Fibroblast of skin of scalp (primary cell): ENCODE data around the gene UTS2. TPM values are rescaled to one million over a fixed set of nuclear protein-coding genes. Genes with fewer than 3 reads are reported as not detected.

Experiments used
- DNase-seq: peaks from one replicate; pipeline ENCODE4 v3.0.0-alpha.2; 2013
- polyA plus RNA-seq, 2 experiments: library from polyadenylated mRNA; unstranded; fragments of 120-200 nt; gene quantifications; one replicate each; pipeline ENCODE4 v1.2.1, GENCODE V29; 2013; ENCODE audit not compliant: insufficient read length in 2 of 2

Gene UTS2, protein sequence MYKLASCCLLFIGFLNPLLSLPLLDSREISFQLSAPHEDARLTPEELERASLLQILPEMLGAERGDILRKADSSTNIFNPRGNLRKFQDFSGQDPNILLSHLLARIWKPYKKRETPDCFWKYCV
- polyA plus RNA-seq (2013, experiment 1 of 2; ENCODE audit: insufficient read length), result not detected
- not detected for polyA plus RNA-seq (2013, experiment 2 of 2; ENCODE audit: insufficient read length)

- no peak for DNase-seq
These were observed at the start of gene UTS2 for GRCh38 chr1:7852804-7853683. UTS2 (minus strand) TSS chr1:7853065; CDS start chr1:7853003, 62 bp downstream.

DNA sequence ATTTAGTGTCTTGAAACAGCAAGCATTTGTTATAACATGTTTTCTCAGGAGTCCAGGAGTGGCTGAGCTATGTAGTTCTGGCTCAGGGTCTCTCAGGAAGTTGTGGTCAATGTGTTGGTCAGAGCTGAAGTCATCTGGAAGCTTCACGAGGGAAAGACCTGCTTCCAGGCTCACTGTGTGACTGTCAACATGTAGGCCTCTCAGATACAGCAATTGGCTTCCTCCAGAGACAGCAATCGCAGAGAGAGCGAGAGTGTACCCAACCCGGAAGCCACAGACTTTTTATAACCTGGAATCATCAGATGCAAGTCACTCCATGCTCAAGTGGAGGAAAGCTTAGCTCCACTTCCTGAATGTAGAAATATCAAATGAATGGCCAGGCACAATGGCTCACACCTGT lies 46.9 kb upstream of the UTS2 start:
- no peak for DNase-seq

GRCh38 chr1:7898962-7899361 lies 46.1 kb upstream of the UTS2 start:
- DNase-seq, result no peak

DNA sequence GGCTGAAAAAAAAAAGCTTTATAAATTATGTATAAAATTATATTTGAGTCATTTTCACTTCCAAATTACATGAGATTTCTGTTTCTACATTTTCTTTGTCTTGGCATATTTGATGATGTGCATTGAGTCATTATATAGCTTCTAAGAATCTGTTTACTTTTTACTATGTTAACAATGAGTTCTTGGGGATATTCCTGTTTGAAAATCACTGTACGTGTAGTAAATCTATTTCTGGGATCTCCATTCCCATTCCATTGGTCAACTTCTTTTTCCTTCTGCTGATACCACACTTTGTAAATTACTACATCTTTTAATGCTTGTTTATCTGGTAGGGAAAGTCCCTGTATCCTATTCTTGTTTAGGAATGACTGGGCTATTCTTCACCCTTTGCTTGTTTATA lies 44.1 kb upstream of the UTS2 start:
- no peak for DNase-seq

GRCh38 chr1:7893529-7894180 lies 40.8 kb upstream of the UTS2 start:
- DNase-seq, result peak; percentile 53

DNA sequence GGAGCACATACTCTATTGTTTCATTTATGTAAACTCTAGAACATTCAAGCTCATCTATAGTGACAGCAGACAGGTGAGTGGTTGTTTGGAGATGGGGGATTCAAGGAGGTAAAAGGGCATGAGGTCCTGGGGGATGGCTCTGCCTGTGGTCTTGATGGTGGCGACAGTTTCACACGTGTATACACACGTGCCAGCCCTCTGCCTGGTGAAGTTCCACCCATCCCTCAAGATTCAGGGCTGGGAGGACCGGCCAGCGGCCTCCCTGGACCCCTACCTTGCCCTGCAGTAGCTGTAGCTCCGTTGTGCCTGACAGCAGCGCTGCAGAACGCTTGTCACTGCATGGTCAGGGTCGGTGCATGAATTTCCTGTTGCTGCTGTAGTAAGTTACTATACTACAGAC lies 38.9 kb upstream of the UTS2 start:
- no peak for DNase-seq

DNA sequence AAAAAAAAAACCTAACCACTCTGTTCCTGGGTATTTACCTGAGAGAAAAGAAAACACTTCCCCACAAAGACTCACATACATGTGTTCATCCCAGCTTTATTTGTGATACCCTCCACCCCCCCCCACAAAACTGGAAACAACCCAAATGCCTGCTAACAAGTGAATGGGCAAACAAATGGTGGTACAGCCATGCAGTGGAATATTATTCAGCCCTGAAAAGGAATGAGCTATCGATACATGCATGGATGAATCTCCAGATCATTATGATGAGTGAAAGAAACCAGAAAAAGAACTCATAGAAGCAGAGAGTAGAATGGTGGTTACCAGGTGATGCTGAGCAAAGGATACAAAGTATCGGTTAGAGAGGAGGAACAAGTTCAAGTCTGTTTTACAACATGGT lies 38.0 kb upstream of the UTS2 start:
- no peak for DNase-seq

GRCh38 chr1:7888248-7889081 lies 35.6 kb upstream of the UTS2 start:
- DNase-seq, result no peak

DNA sequence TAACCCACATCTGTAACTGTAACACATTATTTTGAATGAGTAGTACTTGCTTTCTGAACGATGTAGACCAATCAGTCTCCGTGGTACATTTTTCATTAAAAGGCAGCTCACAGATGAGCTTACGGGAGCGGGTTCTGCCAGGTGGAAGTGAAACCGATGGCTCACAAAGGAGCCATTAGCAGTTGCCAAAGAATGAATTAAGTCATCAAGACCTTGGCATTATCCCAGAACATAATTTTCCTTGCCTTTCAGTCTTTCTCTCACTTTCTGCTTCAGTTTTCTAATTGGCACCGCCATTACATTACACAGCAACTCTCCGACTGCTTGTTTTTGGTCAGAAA lies 33.5 kb upstream of the UTS2 start:
- DNase-seq, result no peak

DNA sequence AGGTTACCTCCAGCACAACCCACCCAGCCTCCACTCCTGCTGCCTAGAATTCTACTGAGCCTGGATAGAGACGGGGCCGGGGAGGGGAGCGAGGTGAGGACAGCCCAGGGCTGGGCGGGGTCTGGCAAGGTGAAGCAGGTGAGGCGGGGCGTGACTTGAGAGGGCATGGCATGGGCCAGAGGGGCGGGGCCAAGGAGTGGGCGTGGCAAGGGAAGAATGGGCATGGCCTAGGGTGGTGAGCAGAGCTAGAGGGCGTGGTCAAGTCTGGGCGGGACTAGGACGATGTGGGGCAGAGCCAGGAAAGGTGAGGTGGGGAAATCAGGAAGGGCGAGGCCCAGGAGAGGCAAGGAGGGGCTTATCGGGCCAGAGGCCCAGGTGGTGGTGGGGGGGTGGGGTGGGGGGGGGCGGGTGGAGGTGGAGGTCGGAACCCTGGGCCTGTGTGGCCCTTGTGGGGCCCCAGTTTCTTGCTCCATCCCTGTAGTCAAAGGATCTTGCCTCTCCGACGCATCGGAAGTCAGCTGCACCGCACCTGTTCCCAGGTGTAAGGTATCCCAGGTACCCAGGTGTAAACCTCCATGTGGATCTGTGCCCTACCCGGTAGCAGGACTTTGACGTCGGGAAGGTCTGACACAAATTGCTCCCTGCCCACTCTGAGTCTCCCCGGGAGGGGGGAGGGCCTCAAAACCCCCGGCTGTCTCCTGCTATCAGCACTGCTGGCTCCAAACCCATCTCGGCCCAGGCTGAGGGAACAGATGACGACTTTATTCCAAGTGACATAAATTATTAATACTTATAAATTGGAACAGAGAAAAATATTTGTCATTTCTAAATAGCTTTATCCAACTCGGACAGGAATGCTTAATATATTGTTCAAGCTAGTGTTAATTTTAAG lies 32.9 kb upstream of the UTS2 start:
- no peak for DNase-seq

- no peak for DNase-seq
These were observed 31.9 kb upstream of the UTS2 start for GRCh38 chr1:7884757-7885156.

DNA sequence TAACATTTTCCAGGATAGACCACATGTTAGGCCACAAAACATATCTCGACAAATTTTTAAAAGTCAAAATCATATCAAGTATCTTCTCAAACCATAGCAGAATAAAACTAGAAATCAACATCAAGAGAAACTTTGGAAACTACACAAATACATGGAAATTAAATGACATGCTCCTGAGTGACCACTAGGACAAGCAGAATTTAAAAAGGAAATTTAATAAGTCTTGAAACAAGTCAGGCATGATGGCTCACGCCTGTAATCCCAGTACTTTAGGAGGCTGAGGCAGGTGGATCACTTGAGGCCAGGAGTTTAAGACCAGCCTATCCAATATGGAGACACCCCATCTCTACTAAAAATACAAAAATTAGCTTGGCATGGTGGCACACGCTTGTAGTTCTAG lies 26.4 kb upstream of the UTS2 start:
- no peak for DNase-seq

DNA sequence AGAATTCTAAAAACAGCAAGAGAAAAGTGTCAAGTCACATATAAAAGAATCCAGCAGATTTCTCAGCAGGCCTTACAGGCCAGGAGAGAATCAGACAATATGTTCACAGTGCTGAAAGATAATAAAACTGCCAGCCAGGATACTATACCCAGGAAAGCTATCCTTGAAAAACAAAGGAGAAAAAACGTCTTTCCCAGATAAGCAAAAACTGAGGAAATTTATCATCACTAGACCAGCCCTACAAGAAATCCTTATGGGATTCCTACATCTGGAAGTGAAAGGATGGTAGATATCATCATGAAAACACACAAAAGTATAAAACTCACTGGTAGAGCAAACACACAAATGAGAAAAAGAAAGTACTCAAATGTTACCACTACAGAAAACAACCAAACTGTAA lies 25.2 kb upstream of the UTS2 start:
- no peak for DNase-seq

DNA sequence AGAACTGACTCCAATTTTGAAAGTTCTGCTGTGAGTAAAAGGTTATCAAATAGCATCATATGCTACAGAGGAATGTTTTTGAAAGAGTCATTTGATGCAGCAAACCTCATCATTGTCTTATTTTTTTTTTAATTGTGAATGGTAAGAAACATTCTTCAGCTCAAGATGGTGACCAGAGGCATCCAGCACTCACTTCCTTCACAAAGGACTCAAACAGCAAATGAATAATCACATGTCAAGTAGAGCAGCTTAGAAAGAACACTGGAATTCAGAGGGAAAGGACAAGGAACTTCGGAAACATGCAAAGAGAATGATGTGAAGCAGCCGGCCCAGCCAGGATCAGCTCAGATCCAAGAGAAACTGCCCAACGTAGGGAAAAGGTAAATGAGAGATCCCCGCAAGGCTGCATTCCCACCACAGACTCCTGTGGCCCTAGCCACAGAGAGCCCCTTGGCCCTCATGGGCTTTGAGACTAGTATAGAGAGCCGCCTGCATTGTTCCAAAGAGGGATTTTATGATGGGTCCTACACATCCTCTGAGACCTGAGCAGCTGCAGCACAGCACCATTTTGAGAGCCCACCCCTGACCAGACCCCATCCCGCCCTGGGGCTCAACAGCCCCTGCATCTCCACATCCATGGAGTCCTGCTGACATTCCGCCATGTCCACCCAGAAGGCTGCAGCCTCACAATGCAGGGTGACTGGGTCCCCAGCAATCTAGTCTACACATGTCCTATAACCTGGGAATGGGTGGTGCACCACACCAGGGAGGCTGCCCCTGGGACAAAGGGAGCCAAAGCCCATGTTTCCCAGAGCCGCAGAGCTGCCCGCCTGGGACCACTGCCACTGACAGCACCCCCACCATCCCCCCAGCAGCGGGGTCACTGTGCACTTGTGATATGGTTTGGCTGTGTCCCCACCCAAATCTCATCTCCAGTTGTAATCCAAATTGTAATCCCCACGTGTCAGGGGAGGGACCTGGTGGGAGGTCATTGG lies 21.2 kb upstream of the UTS2 start:
- DNase-seq, result no peak

DNA sequence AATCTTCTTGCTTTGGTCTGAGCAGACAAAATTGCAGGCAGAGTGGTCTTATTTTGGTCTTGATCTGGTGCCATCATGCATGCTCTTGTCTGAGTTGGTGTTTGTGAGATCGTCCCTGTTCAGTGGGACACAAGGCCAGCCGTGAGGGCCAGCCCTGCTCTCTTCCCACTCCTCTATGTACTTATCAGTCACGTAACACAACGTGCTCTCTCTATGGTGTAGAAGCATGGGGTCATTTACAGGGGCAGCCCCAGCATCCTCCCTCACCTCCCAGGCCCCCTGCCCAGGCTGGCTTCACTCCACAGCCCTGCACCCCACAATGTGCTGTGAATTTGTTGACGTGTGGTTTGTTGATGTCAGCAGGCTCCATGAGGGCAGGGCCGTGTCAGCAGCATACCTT lies 18.3 kb upstream of the UTS2 start:
- no peak for DNase-seq

DNA sequence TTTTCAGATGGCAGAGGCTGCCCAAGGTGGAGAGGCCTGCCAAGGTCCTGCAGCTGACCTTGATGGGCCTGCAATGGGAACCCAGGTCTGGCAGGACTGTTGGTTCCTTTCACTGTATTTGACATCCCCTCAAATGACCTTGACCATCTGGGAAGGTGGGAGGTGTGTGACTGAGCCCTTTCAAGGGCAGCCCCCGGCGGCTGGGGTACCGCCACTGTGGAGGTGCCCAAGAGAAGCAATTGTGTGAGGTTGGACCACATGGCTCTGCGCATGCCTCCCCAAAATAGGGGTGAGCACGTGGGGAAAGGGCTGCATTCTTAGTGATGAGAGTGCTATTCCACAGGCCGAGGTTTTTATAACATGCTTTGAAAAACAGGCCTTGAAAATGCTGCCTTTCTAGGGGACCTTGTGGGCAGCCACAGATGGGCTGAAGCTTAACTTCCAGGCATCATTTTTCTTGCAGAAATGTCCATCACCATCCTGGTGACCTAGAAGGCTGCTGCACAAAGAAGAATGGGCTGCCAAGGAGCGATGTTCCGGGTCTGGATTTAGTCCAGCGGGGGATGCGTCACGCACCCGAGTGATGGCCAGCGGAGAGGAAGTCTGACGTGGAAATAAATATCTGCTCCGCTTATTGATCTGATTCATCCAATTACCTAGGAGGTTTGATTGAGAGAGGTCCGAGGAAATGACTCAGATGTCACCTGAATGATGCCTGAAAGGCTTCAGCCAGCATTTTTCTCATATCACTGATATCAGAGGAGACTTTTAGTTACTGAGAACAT lies 16.5 kb upstream of the UTS2 start:
- DNase-seq, result no peak

- no peak for DNase-seq
These were observed 15.4 kb upstream of the UTS2 start for GRCh38 chr1:7868070-7868780.

GRCh38 chr1:7865978-7866377 lies 13.1 kb upstream of the UTS2 start:
- no peak for DNase-seq

DNA sequence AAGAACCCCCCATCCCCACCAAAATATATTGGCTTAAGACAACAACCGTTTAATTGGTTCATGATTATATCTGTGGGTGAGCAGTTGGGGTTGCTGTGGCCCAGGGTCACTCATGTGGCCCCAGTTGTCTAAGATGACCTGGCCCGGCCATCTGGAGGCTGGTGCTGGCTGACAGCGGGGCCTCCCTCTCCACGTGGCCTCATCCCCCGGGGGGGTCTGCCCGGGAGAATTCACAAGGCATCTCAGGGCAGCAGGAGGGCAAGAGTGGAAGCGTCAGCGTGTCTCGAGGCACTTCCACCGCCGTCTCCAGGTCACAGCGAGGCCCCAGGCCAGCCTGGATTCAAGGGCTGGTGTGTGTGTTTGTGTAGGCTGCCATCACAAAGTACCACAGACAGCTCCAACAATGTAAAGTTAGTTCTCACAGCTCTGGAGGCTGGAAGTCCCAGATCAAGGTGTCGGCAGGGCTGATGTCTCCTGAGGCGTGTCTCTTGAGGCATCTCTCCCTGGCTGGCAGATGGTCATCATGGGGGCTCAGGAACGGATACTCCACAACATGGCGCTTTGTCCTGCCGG lies 11.0 kb upstream of the UTS2 start:
- no peak for DNase-seq
